ENCODE data around the gene PTPRE. TPM values are rescaled to one million over a fixed set of nuclear protein-coding genes. Genes with fewer than 3 reads are reported as not detected.

The PTPRE gene
- 4.8 and 14.5 TPM in 2 replicates for total RNA-seq

GRCh38 chr10:127906548-127907377 lies at the start of gene PTPRE:
TSS of gene PTPRE (plus strand) at chr10:127907103. CDS start at chr10:128040882, 133,779 bp downstream.

GRCh38 chr10:127892743-127893142 lies 14.2 kb upstream of the PTPRE start, which contains the start of gene CLRN3:
TSS of gene CLRN3 (minus strand) at chr10:127892941. CDS start at chr10:127892784, 157 bp downstream.

GRCh38 chr10:128125944-128126764 lies 219.3 kb downstream of the PTPRE start, which contains the start of gene MKI67:
TSS of gene MKI67 (minus strand) at chr10:128126423. CDS start at chr10:128125667, 756 bp downstream.

Other genes starting within 250 kb of the PTPRE start
- not detected in 2 replicates for gene FOXI2, start 169.9 kb upstream of the PTPRE start, total RNA-seq
- not detected in 2 replicates for gene CLRN3, start 14.2 kb upstream of the PTPRE start, total RNA-seq
- gene MKI67, start 219.3 kb downstream of the PTPRE start, total RNA-seq, result 3.3 and 7.4 TPM in 2 replicates

All from smooth muscle cell of the pulmonary artery (primary cell).